Motor neuron (in vitro differentiated cells): ENCODE measurements around the gene CD276. TPM values are rescaled to one million over a fixed set of nuclear protein-coding genes. Genes with fewer than 3 reads are reported as not detected.
"Not testable (repeated sequence)": the region's sequence is repeated elsewhere in the genome, so short reads cannot be mapped to it uniquely, and the experiment has no call there.

Source experiments
- ATAC-seq, 8 experiments: fragments of 200-7000 bp; cut with Tn5 transposase; replicated peaks in 6 of 8; 2 replicates each; pipeline ENCODE4 v1.8.0; 2021; ENCODE audit warnings: mild to moderate bottlenecking in 8 of 8, moderate library complexity in 8 of 8
- H3K27ac ChIP-seq, 2 donors: fragments of 250-450 bp; sonication (Bioruptor Pico); 2 replicates each; pipeline ENCODE4 v1.9.0; 2021; ENCODE audit warnings: antibody characterized with exemption in 2 of 2, mild to moderate bottlenecking in 2 of 2, moderate library complexity in 1 of 2
- H3K4me1 ChIP-seq, 2 donors: fragments of 250-450 bp; sonication (Bioruptor Pico); replicated peaks in 1 of 2; 2 replicates each; pipeline ENCODE4 v1.6.1; 2021; ENCODE audit warnings: antibody characterized with exemption in 2 of 2, mild to moderate bottlenecking in 2 of 2, moderate library complexity in 1 of 2
- H3K4me3 ChIP-seq, 5 donors: fragments of 250-450 bp; sonication (Bioruptor Pico); 2 replicates each; pipeline ENCODE4 v1.9.0; 2021; ENCODE audit warnings: antibody characterized with exemption in 5 of 5, mild to moderate bottlenecking in 5 of 5, moderate library complexity in 4 of 5
- WGBS, 10 experiments: fragments of 450-650 bp; shearing (Covaris generic); methylation state at CpG; one replicate each; pipeline ENCODE4 v1.0.0; 2022; 5-methylcytosine and 5-hydroxymethylcytosine counted together
- in situ Hi-C, 9 experiments: fragments of 400-800 bp; cut with MboI; loops; one replicate each; pipeline ENCODE4 v1.15.0; 2021; ENCODE audit warnings: low sequenced_read_pairs in 9 of 9, low pct_unique_long_range_greater_than_20kb in 2 of 9; ENCODE audit not compliant: unreplicated experiment in 9 of 9
- total RNA-seq, 8 experiments: library from RNA; unstranded; fragments of 300-600 nt; gene quantifications; 2 replicates each; pipeline versions ENCODE4 v1.2.3 to v1.2.4, GENCODE V29; 2022

The CD276 gene
- total RNA-seq, 8 experiments from 2014 or later = 28.0 to 105 (median 47.3) TPM

- Histone ChIP-seq H3K4me1 (peaks cover 17 to 22% of the 10 kb centered on the region in 2 donors), H3K27ac (no peak overlapping the region), H3K4me3 (no peak overlapping the region)
- in situ Hi-C loops = loop anchor here in 4 of 9 experiments (25.0 kb wide), 3 partner anchors 153 to 403 kb away; no protein-coding TSS in a partner anchor
- WGBS, 10 experiments = 80 to 100% (median 95%) methylated on average over 1 to 3 of the region's 3 CpGs; no CpG with 5 or more reads in 7 of the 10 experiments
- ATAC-seq = no peak
Observed at GRCh38 chr15:73715417-73715816, 31.2 kb downstream of the CD276 start.

GRCh38 chr15:73716417-73716816, 32.2 kb downstream of the CD276 start:
- in situ Hi-C loops = loop anchor here in 4 of 9 experiments (25.0 kb wide), 3 partner anchors 154 to 404 kb away; no protein-coding TSS in a partner anchor
- WGBS, 10 experiments = 40 to 100% (median 95%) methylated on average over 1 to 3 of the region's 6 CpGs; no CpG with 5 or more reads in 2 of the 10 experiments
- ATAC-seq = no peak
- Histone ChIP-seq H3K4me3 (no peak overlapping the region), H3K4me1 (peaks cover 17 to 22% of the 10 kb centered on the region in 2 donors), H3K27ac (no peak overlapping the region)

GRCh38 chr15:73717206-73717605, 33.0 kb downstream of the CD276 start:
- ATAC-seq = peak in 1 of 8 experiments; percentile 36
- WGBS, 10 experiments = 13 to 100% (median 87%) methylated on average over 1 to 3 of the region's 3 CpGs
- no peak overlapping the region for H3K4me3 ChIP-seq
- in situ Hi-C loops = loop anchor here in 4 of 9 experiments (25.0 kb wide), 3 partner anchors 155 to 405 kb away; no protein-coding TSS in a partner anchor
- no peak overlapping the region for H3K27ac ChIP-seq
- H3K4me1 ChIP-seq = peaks cover 20 to 23% of the 10 kb centered on the region in 2 donors

GRCh38 chr15:73717802-73718201, 33.6 kb downstream of the CD276 start:
- no peak for ATAC-seq
- Histone ChIP-seq H3K4me3 (no peak overlapping the region), H3K4me1 (peaks cover 26 to 27% of the 10 kb centered on the region in 2 donors), H3K27ac (no peak overlapping the region)
- in situ Hi-C loops = loop anchor here in 4 of 9 experiments (25.0 kb wide), 3 partner anchors 156 to 406 kb away; no protein-coding TSS in a partner anchor
- 0 to 90% (median 83%) methylated on average over 1 to 7 of the region's 11 CpGs; no CpG with 5 or more reads in 5 of the 10 experiments for WGBS, 10 experiments

- peak overlapping the region; percentile 39 to 63 for H3K27ac ChIP-seq
- peaks cover 35 to 36% of the 10 kb centered on the region in 2 donors for H3K4me1 ChIP-seq
- peak in 6 of 8 experiments; percentile 12 to 55 (median 30) for ATAC-seq
- 52 to 100% (median 60%) methylated on average over 1 to 4 of the region's 4 CpGs; no CpG with 5 or more reads in 5 of the 10 experiments for WGBS, 10 experiments
- H3K4me3 ChIP-seq = no peak overlapping the region
- in situ Hi-C loops = loop anchor here in 4 of 9 experiments (25.0 kb wide), 3 partner anchors 156 to 406 kb away; no protein-coding TSS in a partner anchor
Observed at GRCh38 chr15:73718694-73719093, 34.5 kb downstream of the CD276 start.

GRCh38 chr15:73722425-73722824, 38.2 kb downstream of the CD276 start:
- Histone ChIP-seq H3K27ac (no peak overlapping the region), H3K4me3 (no peak overlapping the region), H3K4me1 (peaks cover 46 to 47% of the 10 kb centered on the region in 2 donors)
- ATAC-seq = no peak
- in situ Hi-C loops = loop anchor here in 4 of 9 experiments (25.0 kb wide), 3 partner anchors 160 to 410 kb away; no protein-coding TSS in a partner anchor
- 63 to 100% (median 83%) methylated on average over 1 to 2 of the region's 3 CpGs; no CpG with 5 or more reads in 5 of the 10 experiments for WGBS, 10 experiments

- WGBS, 10 experiments = 0 to 80% (median 7%) methylated on average over 1 to 4 of the region's 4 CpGs; no CpG with 5 or more reads in 2 of the 10 experiments
- Histone ChIP-seq H3K4me3 (no peak overlapping the region), H3K27ac (no peak overlapping the region), H3K4me1 (peaks cover 47 to 49% of the 10 kb centered on the region in 2 donors)
- in situ Hi-C loops = loop anchor here in 4 of 9 experiments (25.0 kb wide), 3 partner anchors 161 to 411 kb away; no protein-coding TSS in a partner anchor
- peak in 6 of 8 experiments; percentile 6 to 81 (median 74) for ATAC-seq
Observed at GRCh38 chr15:73723191-73723590, 39.0 kb downstream of the CD276 start.

- Histone ChIP-seq H3K4me3 (no peak overlapping the region), H3K4me1 (peaks cover 37 to 43% of the 10 kb centered on the region in 2 donors), H3K27ac (no peak overlapping the region)
- ATAC-seq = peak in 5 of 8 experiments; percentile 58 to 78 (median 73)
- 21 to 80% (median 58%) methylated on average over 1 to 3 of the region's 3 CpGs; no CpG with 5 or more reads in 3 of the 10 experiments for WGBS, 10 experiments
- in situ Hi-C loops = loop anchor here in 4 of 9 experiments (25.0 kb wide), 3 partner anchors 162 to 412 kb away; no protein-coding TSS in a partner anchor
Observed at GRCh38 chr15:73724212-73724611, 40.0 kb downstream of the CD276 start.

- H3K4me3 ChIP-seq = no peak overlapping the region
- in situ Hi-C loops = no loop called here
- WGBS, 10 experiments = 62 to 100% (median 91%) methylated on average over 1 to 4 of the region's 7 CpGs; no CpG with 5 or more reads in 5 of the 10 experiments
- peak in 5 of 8 experiments; percentile 38 to 94 (median 73) for ATAC-seq
- H3K4me1 ChIP-seq = peaks cover 23 to 31% of the 10 kb centered on the region in 2 donors
- H3K27ac ChIP-seq = no peak overlapping the region
Observed at GRCh38 chr15:73727330-73727976, 43.3 kb downstream of the CD276 start.

- H3K4me3 ChIP-seq, H3K27ac ChIP-seq, in situ Hi-C loops, ATAC-seq: not testable (repeated sequence)
- WGBS, 10 experiments = 60 to 90% methylated on average over 1 to 2 of the region's 29 CpGs; no CpG with 5 or more reads in 8 of the 10 experiments
- peaks cover 4 to 14% of the 10 kb centered on the region in 2 donors for H3K4me1 ChIP-seq
Observed at GRCh38 chr15:73732051-73732450, 47.9 kb downstream of the CD276 start.

GRCh38 chr15:73732930-73733329, 48.7 kb downstream of the CD276 start:
- in situ Hi-C loops = no loop called here
- peak in 4 of 8 experiments; percentile 9 to 52 (median 24) for ATAC-seq
- H3K4me1 ChIP-seq = peaks cover 13 to 18% of the 10 kb centered on the region in 2 donors
- H3K27ac ChIP-seq = no peak overlapping the region
- 7% methylated on average over 3 of the region's 3 CpGs; no CpG with 5 or more reads in 9 of the 10 experiments for WGBS, 10 experiments
- no peak overlapping the region for H3K4me3 ChIP-seq

GRCh38 chr15:73737535-73737934, 53.4 kb downstream of the CD276 start:
- ATAC-seq = peak in 5 of 8 experiments; percentile 10 to 71 (median 49)
- peaks cover 41 to 46% of the 10 kb centered on the region in 2 donors for H3K4me1 ChIP-seq
- in situ Hi-C loops = no loop called here
- no peak overlapping the region for H3K27ac ChIP-seq
- WGBS, 10 experiments = 37 to 80% (median 40%) methylated on average over 1 to 3 of the region's 7 CpGs; no CpG with 5 or more reads in 6 of the 10 experiments
- no peak overlapping the region for H3K4me3 ChIP-seq
